Lower leg skin (tissue), 4 donors: ENCODE data around the gene KCND2. TPM values are rescaled to one million over a fixed set of nuclear protein-coding genes. Genes with fewer than 3 reads are reported as not detected.

Experiments used
- DNase-seq, 2 donors: peaks; one replicate each; pipeline ENCODE4 v3.0.0-alpha.2; 2019; ENCODE audit warnings: low spot score in 2 of 2
- H3K4me3 ChIP-seq: fragments of 200-600 bp; sonication (generic); 2 replicates; pipeline ENCODE4 v1.5.1; 2017; ENCODE audit warnings: mild to moderate bottlenecking, low read depth; ENCODE audit not compliant: poor library complexity, severe bottlenecking
- POLR2A ChIP-seq, 2 donors: fragments of 450-650 bp; IDR thresholded peaks; one replicate each; pipeline ENCODE4 v1.6.1; 2016 to 2017; ENCODE audit warnings: antibody characterized with exemption in 2 of 2, mild to moderate bottlenecking in 1 of 2, moderate library complexity in 1 of 2
- WGBS, 2 donors: methylation state at CpG; one replicate each; pipeline ENCODE4 v1.1.5; 2018; 5-methylcytosine and 5-hydroxymethylcytosine counted together
- intact Hi-C: fragments of 100-400 bp; cut with DNase I; formaldehyde crosslinking; loops from one replicate; pipeline ENCODE4 v1.15.0; 2023; ENCODE audit warnings: low total_unique reads
- total RNA-seq, 4 donors: library from RNA; depleted of rRNA; stranded (reverse); fragments of >200 nt; gene quantifications; one replicate each; pipeline ENCODE4 v1.1.0, GENCODE V29; 2016
- TF ChIP-seq, protein P1 (sequence below), 3 donors: fragments of 450-650 bp; IDR thresholded peaks; one replicate each; pipeline ENCODE4 v1.5.1; 2016; ENCODE audit warnings: antibody characterized with exemption in 3 of 3, mild to moderate bottlenecking in 3 of 3, moderate library complexity in 2 of 3

Gene KCND2
- total RNA-seq, 4 donors from 2014 or later = 0.11 to 0.25 (median 0.15) TPM

DNA sequence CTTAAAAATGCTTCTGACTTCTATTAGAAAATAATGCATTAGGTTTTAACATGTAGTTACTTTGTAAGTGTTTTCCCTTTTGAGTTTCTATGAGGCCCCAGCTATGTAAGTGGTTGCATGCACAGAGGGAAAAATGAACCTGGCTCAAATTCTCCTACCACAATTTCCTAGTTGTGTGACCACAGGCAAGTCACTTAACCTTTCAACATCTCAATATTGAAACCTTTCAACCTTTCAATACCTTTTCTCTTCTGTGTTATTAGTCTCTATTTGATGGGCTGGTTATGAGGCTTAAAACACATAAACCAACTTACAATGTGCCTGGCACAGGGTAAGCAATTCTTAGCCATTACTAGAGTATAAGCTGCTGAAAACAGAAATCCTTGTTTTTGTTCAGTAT, 203.0 kb downstream of the KCND2 start:
- intact Hi-C loops = no loop called here
- no peak for TF ChIP-seq POLR2A (IDR thresholded peaks at IDR 0.05)
- TF ChIP-seq, protein P1, sequence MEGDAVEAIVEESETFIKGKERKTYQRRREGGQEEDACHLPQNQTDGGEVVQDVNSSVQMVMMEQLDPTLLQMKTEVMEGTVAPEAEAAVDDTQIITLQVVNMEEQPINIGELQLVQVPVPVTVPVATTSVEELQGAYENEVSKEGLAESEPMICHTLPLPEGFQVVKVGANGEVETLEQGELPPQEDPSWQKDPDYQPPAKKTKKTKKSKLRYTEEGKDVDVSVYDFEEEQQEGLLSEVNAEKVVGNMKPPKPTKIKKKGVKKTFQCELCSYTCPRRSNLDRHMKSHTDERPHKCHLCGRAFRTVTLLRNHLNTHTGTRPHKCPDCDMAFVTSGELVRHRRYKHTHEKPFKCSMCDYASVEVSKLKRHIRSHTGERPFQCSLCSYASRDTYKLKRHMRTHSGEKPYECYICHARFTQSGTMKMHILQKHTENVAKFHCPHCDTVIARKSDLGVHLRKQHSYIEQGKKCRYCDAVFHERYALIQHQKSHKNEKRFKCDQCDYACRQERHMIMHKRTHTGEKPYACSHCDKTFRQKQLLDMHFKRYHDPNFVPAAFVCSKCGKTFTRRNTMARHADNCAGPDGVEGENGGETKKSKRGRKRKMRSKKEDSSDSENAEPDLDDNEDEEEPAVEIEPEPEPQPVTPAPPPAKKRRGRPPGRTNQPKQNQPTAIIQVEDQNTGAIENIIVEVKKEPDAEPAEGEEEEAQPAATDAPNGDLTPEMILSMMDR (IDR thresholded peaks at IDR 0.05) = no peak
- H3K4me3 ChIP-seq = no peak overlapping the region
- DNase-seq = no peak

- TF ChIP-seq, protein P1 (IDR thresholded peaks at IDR 0.05) = no peak
- no peak for TF ChIP-seq POLR2A (IDR thresholded peaks at IDR 0.05)
- no peak overlapping the region for H3K4me3 ChIP-seq
- WGBS, 2 donors = 83 to 84% methylated on average over 2 of the region's 2 CpGs
- DNase-seq = no peak
- intact Hi-C loops = no loop called here
These were observed 207.5 kb downstream of the KCND2 start for GRCh38 chr7:120480472-120480871.

GRCh38 chr7:120480930-120481329, 208.0 kb downstream of the KCND2 start:
- DNase-seq = no peak
- WGBS, 2 donors = 91 to 94% methylated on average over 5 of the region's 5 CpGs
- no peak for TF ChIP-seq POLR2A (IDR thresholded peaks at IDR 0.05)
- TF ChIP-seq, protein P1 (IDR thresholded peaks at IDR 0.05) = no peak
- intact Hi-C loops = no loop called here
- H3K4me3 ChIP-seq = no peak overlapping the region

DNA sequence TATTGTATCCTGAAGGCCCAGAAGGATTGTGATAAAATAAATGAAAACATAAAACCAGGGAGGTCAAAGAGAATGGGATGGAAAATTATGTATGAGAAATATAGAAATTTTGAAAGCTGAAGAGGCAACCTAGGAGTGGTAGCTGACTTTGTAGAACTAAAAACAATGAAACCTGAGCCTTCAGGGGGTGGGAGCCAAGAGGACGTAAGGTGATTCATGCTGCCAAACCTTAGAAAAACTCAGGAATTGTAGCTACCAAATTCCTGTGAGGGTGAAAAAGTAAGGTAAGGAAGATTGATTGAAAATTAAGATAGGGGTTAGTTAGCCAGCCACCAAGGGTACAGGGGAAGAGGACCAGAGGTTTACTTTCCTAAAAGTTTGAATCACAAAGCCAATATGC, 213.2 kb downstream of the KCND2 start:
- intact Hi-C loops = no loop called here
- 26 to 54% methylated on average over 1 of the region's 1 CpG for WGBS, 2 donors
- TF ChIP-seq, protein P1 (IDR thresholded peaks at IDR 0.05) = no peak
- no peak for TF ChIP-seq POLR2A (IDR thresholded peaks at IDR 0.05)
- no peak overlapping the region for H3K4me3 ChIP-seq
- DNase-seq = no peak

DNA sequence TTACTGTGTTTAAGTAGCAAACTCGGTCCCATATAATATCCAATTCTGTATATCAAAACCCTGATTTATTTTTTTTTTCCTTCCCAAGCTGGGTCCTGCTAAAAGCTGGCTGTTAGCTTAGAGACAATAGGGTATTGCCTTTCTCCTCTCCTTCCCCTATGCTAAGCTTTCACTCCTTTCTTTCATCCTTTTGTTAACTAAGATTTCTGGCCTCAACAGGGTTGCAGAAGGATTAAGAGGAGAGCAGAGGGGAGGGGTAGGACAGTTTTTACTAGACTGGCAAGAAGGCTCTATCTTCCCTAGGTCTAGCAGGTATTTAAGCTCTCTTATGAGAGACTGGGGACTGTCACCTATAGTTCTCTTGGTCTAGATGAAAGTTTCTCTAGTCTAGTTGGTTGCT, 229.2 kb downstream of the KCND2 start:
- intact Hi-C loops = loop anchor here (5.0 kb wide), 1 partner anchor 1805 kb away; no protein-coding TSS in a partner anchor
- TF ChIP-seq POLR2A (IDR thresholded peaks at IDR 0.05) = no peak
- TF ChIP-seq, protein P1 (IDR thresholded peaks at IDR 0.05) = no peak
- 57 to 68% methylated on average over 1 of the region's 1 CpG for WGBS, 2 donors
- no peak overlapping the region for H3K4me3 ChIP-seq
- no peak for DNase-seq

DNA sequence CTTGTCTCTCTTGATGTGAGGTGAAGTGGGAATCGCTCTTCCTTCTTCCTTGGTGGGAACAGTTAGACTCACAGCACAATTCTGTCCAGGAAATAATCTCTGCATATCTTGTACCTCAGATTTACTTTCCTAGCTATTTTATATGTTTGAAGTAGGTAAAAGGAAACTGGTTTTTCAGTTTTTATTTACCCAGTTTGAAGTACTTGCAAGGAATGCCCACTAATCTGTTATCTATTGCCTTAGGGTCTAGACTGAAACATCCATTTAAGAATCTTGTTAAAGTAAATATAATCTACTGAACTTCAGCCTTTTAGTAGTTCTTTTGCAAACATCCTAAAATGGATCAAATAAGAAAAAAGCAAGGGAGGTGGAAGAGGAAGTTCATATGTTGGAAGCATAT, 229.8 kb downstream of the KCND2 start:
- TF ChIP-seq, protein P1 (IDR thresholded peaks at IDR 0.05) = no peak
- TF ChIP-seq POLR2A (IDR thresholded peaks at IDR 0.05) = no peak
- 74 to 82% methylated on average over 1 of the region's 1 CpG for WGBS, 2 donors
- no peak overlapping the region for H3K4me3 ChIP-seq
- intact Hi-C loops = loop anchor here (5.0 kb wide), 1 partner anchor 1804 kb away; no protein-coding TSS in a partner anchor
- no peak for DNase-seq
